Liver (tissue), 9 donors: ENCODE measurements around the gene GAD2. TPM values are rescaled to one million over a fixed set of nuclear protein-coding genes. Genes with fewer than 3 reads are reported as not detected.

ENCODE experiments used
- DNase-seq: peaks from one replicate; pipeline ENCODE4 v3.0.0-alpha.2; 2017; ENCODE audit warnings: low spot score
- H3K27ac ChIP-seq, 2 donors: one replicate each; pipeline ENCODE4 v1.7.0; 2013; ENCODE audit warnings: inconsistent platforms in 2 of 2, low read length in 2 of 2, control low read depth in 1 of 2, low read depth in 1 of 2, mild to moderate bottlenecking in 1 of 2
- H3K27me3 ChIP-seq, 4 donors: one replicate each; pipeline versions ENCODE4 v1.6.1 to v1.7.0; 2013; ENCODE audit warnings: low read length in 3 of 4, inconsistent platforms in 1 of 4, mild to moderate bottlenecking in 1 of 4, moderate library complexity in 1 of 4; ENCODE audit not compliant: control insufficient read depth in 4 of 4, insufficient read depth in 4 of 4
- H3K36me3 ChIP-seq, 4 donors: one replicate each; pipeline versions ENCODE4 v1.6.1 to v1.7.0; 2013; ENCODE audit warnings: low read length in 3 of 4, mild to moderate bottlenecking in 3 of 4, low read depth in 1 of 4, moderate library complexity in 1 of 4; ENCODE audit not compliant: control insufficient read depth in 4 of 4, insufficient read depth in 3 of 4
- H3K4me1 ChIP-seq, 4 donors: one replicate each; pipeline versions ENCODE4 v1.6.1 to v1.7.0; 2013; ENCODE audit warnings: low read length in 3 of 4, mild to moderate bottlenecking in 3 of 4, moderate library complexity in 1 of 4; ENCODE audit not compliant: control insufficient read depth in 4 of 4, insufficient read depth in 4 of 4
- H3K4me3 ChIP-seq, 3 donors: one replicate each; pipeline versions ENCODE4 v1.6.1 to v1.7.0; 2013; ENCODE audit warnings: low read length in 3 of 3, control low read depth in 1 of 3, low read depth in 1 of 3, mild to moderate bottlenecking in 1 of 3
- H3K9ac ChIP-seq, 2 donors: one replicate each; pipeline ENCODE4 v1.7.0; 2013; ENCODE audit warnings: low read length in 2 of 2, mild to moderate bottlenecking in 2 of 2, moderate library complexity in 2 of 2, control low read depth in 1 of 2, low read depth in 1 of 2
- H3K9me3 ChIP-seq, 4 donors: one replicate each; pipeline versions ENCODE4 v1.6.1 to v1.7.0; 2013; ENCODE audit warnings: low read length in 3 of 4; ENCODE audit not compliant: control insufficient read depth in 4 of 4
- ATF3 ChIP-seq: IDR thresholded peaks from 2 replicates; pipeline ENCODE4 v1.6.1; 2016; ENCODE audit warnings: antibody characterized with exemption
- EGR1 ChIP-seq, 2 donors: IDR thresholded peaks; 2 replicates each; pipeline ENCODE4 v1.6.1; 2016 to 2018; ENCODE audit warnings: antibody characterized with exemption in 2 of 2, low read depth in 2 of 2
- FOXA1 ChIP-seq: IDR thresholded peaks from 2 replicates; pipeline ENCODE4 v1.6.1; 2016; ENCODE audit warnings: antibody characterized with exemption
- GABPA ChIP-seq, 2 donors: IDR thresholded peaks in 1 of 2; conservative IDR thresholded peaks in 1 of 2; 2 replicates each; pipeline ENCODE4 v1.6.1; 2016; ENCODE audit warnings: antibody characterized with exemption in 2 of 2, mild to moderate bottlenecking in 1 of 2, moderate library complexity in 1 of 2
- HNF4G ChIP-seq: IDR thresholded peaks from 2 replicates; pipeline ENCODE4 v1.6.1; 2016; ENCODE audit warnings: antibody characterized with exemption
- JUND ChIP-seq, 2 donors: IDR thresholded peaks; 2 replicates each; pipeline ENCODE4 v1.6.1; 2016; ENCODE audit warnings: antibody characterized with exemption in 2 of 2
- MAX ChIP-seq: IDR thresholded peaks from 2 replicates; pipeline ENCODE4 v1.6.1; 2016; ENCODE audit warnings: antibody characterized with exemption
- RAD21 ChIP-seq, 2 donors: IDR thresholded peaks; 2 replicates each; pipeline ENCODE4 v1.6.1; 2016; ENCODE audit warnings: antibody characterized with exemption in 2 of 2, mild to moderate bottlenecking in 2 of 2
- REST ChIP-seq: IDR thresholded peaks from 2 replicates; pipeline ENCODE4 v1.6.1; 2016; ENCODE audit warnings: antibody characterized with exemption, mild to moderate bottlenecking
- RXRA ChIP-seq, 2 donors: IDR thresholded peaks; 2 replicates each; pipeline ENCODE4 v1.6.1; 2017 to 2018; ENCODE audit warnings: antibody characterized with exemption in 2 of 2, mild to moderate bottlenecking in 1 of 2
- YY1 ChIP-seq: IDR thresholded peaks from 2 replicates; pipeline ENCODE4 v1.6.1; 2016; ENCODE audit warnings: antibody characterized with exemption, mild to moderate bottlenecking
- whole genome bisulfite sequencing: extraction: QIAGEN DNeasy Blood & Tissue Kit; methylation state at CpG from one replicate; pipeline ENCODE4 v1.1.7; 2013; 5-methylcytosine and 5-hydroxymethylcytosine counted together
- polyA plus RNA-seq, 2 donors: library from polyadenylated mRNA; stranded (reverse) in 1 of 2; unstranded in 1 of 2; fragments of 200-250 nt in 1 of 2; fragments of >200 nt in 1 of 2; fragmentation: Nextera tagmentation in 1 of 2; extraction: Ambion mirVana in 1 of 2; gene quantifications; one replicate each; pipeline versions ENCODE4 v1.2.1 to v1.2.3, GENCODE V29; 2013 to 2015
- total RNA-seq, 2 donors: library from RNA; depleted of rRNA; stranded (reverse); fragments of >200 nt; gene quantifications; one replicate each; pipeline ENCODE4 v1.2.3, GENCODE V29; 2014
- TF ChIP-seq, protein P1 (sequence below): fragments of 150-350 bp; IDR thresholded peaks from 2 replicates; pipeline ENCODE4 v1.5.1; 2017; ENCODE audit warnings: improper control_type of control experiment, low read depth, low read length; ENCODE audit not compliant: missing input control
- TF ChIP-seq, protein P2 (sequence below): IDR thresholded peaks from 2 replicates; pipeline ENCODE4 v1.6.1; 2016; ENCODE audit warnings: antibody characterized with exemption
- donor health status: healthy.
- donor health status: healthy.
- donor health status: healthy.
- donor health status: healthy.
- donor health status: healthy.

GAD2 gene
- total and polyA plus RNA-seq, 4 donors: not detected

DNA sequence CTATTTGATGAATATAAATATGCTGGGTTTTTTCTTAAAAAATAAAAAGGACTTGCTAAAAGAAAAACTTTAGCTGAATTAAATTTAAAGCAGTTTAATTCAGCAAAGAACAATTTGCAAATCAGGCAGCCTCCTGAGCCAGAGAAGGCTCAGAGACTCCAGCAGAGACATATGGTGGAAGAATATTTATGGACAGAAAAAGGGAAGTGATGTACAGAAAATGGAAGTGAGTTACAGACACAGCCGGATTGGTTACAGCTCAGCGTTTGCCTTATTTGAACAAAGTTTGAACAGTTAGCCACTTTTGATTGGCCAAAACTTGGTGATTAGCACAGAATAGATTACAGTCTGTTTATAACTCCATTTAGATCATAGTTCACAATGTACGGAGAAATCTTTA lies 110.3 kb downstream of the GAD2 start:
- Histone ChIP-seq H3K9me3 (no peaks in the 10 kb centered on the region), H3K36me3 (no peaks in the 10 kb centered on the region), H3K4me1 (no peaks in the 10 kb centered on the region), H3K4me3 (no peak overlapping the region), H3K9ac (no peak overlapping the region), H3K27ac (no peak overlapping the region), H3K27me3 (no peaks in the 10 kb centered on the region)
- no peak for DNase-seq
- 86% methylated on average over 3 of the region's 3 CpGs for WGBS
- TF ChIP-seq RXRA (IDR thresholded peaks at IDR 0.05): no peak
- TF ChIP-seq ATF3: no peak
- TF ChIP-seq RAD21 (IDR thresholded peaks at IDR 0.05): no peak
- no peak for TF ChIP-seq JUND (IDR thresholded peaks at IDR 0.05)
- TF ChIP-seq GABPA (IDR thresholded peaks at IDR 0.05 in 1 of 2, conservative IDR thresholded peaks at IDR 0.05 in 1 of 2): no peak
- TF ChIP-seq, protein P1, sequence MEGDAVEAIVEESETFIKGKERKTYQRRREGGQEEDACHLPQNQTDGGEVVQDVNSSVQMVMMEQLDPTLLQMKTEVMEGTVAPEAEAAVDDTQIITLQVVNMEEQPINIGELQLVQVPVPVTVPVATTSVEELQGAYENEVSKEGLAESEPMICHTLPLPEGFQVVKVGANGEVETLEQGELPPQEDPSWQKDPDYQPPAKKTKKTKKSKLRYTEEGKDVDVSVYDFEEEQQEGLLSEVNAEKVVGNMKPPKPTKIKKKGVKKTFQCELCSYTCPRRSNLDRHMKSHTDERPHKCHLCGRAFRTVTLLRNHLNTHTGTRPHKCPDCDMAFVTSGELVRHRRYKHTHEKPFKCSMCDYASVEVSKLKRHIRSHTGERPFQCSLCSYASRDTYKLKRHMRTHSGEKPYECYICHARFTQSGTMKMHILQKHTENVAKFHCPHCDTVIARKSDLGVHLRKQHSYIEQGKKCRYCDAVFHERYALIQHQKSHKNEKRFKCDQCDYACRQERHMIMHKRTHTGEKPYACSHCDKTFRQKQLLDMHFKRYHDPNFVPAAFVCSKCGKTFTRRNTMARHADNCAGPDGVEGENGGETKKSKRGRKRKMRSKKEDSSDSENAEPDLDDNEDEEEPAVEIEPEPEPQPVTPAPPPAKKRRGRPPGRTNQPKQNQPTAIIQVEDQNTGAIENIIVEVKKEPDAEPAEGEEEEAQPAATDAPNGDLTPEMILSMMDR: no peak
- TF ChIP-seq REST: no peak
- no peak for TF ChIP-seq YY1
- TF ChIP-seq, protein P2, sequence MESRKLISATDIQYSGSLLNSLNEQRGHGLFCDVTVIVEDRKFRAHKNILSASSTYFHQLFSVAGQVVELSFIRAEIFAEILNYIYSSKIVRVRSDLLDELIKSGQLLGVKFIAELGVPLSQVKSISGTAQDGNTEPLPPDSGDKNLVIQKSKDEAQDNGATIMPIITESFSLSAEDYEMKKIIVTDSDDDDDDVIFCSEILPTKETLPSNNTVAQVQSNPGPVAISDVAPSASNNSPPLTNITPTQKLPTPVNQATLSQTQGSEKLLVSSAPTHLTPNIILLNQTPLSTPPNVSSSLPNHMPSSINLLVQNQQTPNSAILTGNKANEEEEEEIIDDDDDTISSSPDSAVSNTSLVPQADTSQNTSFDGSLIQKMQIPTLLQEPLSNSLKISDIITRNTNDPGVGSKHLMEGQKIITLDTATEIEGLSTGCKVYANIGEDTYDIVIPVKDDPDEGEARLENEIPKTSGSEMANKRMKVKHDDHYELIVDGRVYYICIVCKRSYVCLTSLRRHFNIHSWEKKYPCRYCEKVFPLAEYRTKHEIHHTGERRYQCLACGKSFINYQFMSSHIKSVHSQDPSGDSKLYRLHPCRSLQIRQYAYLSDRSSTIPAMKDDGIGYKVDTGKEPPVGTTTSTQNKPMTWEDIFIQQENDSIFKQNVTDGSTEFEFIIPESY: no peak
- TF ChIP-seq FOXA1: no peak
- no peak for TF ChIP-seq MAX

DNA sequence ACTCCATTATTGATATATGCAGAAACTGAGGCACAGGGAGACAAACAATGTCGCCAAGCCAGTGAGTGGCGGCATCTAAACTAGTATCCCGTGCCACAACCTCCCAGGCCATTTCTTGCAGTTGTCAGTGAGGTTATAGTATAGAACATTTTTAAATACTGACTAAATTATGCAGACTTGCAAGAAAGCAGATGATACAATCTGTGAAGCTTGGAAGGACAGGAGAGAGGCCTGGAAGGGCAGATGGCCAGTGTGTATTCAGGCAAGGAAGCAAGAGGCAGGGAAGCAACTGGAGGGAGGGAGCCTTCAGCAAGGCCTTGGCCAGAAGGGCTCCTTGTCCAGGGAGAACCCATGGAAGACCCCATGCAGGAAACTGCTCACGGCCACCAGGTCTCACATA lies 111.2 kb downstream of the GAD2 start:
- TF ChIP-seq EGR1 (IDR thresholded peaks at IDR 0.05; ENCODE audit: low read depth in 2 of 2) (no peak), GABPA (IDR thresholded peaks at IDR 0.05 in 1 of 2, conservative IDR thresholded peaks at IDR 0.05 in 1 of 2) (no peak), HNF4G (no peak), MAX (no peak), RXRA (IDR thresholded peaks at IDR 0.05) (no peak)
- TF ChIP-seq, protein P1: no peak
- WGBS: 95% methylated on average over 4 of the region's 4 CpGs
- no peak overlapping the region for H3K4me3 ChIP-seq
- no peak overlapping the region for H3K9ac ChIP-seq
- no peaks in the 10 kb centered on the region for H3K27me3 ChIP-seq
- H3K4me1 ChIP-seq: no peaks in the 10 kb centered on the region
- no peak overlapping the region for H3K27ac ChIP-seq
- H3K9me3 ChIP-seq: no peaks in the 10 kb centered on the region
- DNase-seq: no peak
- H3K36me3 ChIP-seq: no peaks in the 10 kb centered on the region
